ENCODE results near the gene SCAPER.

SCAPER gene

DNA sequence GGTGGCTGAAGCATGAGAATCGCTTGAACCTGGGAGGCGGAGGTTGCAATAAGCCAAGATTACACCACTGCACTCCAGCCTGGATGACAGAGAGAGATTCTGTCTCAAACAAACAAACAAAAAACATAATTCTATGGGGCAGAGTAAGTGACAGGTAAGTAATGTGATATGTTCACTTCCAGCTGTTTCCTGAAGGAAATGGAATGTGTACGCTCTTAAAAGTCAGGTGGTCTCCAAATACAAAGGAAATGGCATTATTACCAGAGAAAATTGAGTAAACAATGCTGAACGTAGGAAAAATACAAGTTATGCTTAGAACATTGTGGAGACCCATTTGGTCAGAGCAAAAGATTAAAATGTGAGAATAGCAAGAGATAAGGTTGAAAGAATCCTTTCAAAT lies 278.5 kb downstream of the SCAPER start:
- H3K27ac ChIP-seq (replicated peaks): no peak overlapping the region
- no peak for DNase-seq (ENCODE audit: low read depth in 1 of 2, low spot score in 1 of 2)
- H3K27me3 ChIP-seq (ENCODE audit: insufficient read depth, poor library complexity, severe bottlenecking): no peaks in the 10 kb centered on the region
- H3K4me3 ChIP-seq (replicated peaks; ENCODE audit: insufficient read depth, low read length): no peak overlapping the region
- TF ChIP-seq POLR2AphosphoS5 (IDR thresholded peaks at IDR 0.05; ENCODE audit: low read depth) (no peak), REST (IDR thresholded peaks at IDR 0.05; ENCODE audit: insufficient replicate concordance, low read depth) (no peak), SPI1 (IDR thresholded peaks at IDR 0.05; ENCODE audit: borderline replicate concordance, low read depth) (no peak), GABPA (IDR thresholded peaks at IDR 0.05; ENCODE audit: low read depth) (no peak), CTCF (IDR thresholded peaks at IDR 0.05; ENCODE audit: insufficient read depth, low read length) (no peak)

- TF ChIP-seq REST (IDR thresholded peaks at IDR 0.05; ENCODE audit: insufficient replicate concordance, low read depth) (no peak), CTCF (IDR thresholded peaks at IDR 0.05; ENCODE audit: insufficient read depth, low read length) (no peak), GABPA (IDR thresholded peaks at IDR 0.05; ENCODE audit: low read depth) (no peak), POLR2AphosphoS5 (IDR thresholded peaks at IDR 0.05; ENCODE audit: low read depth) (no peak), SPI1 (IDR thresholded peaks at IDR 0.05; ENCODE audit: borderline replicate concordance, low read depth) (no peak)
- DNase-seq (ENCODE audit: low read depth in 1 of 2, low spot score in 1 of 2): no peak
- Histone ChIP-seq H3K27ac (replicated peaks) (no peak overlapping the region), H3K27me3 (ENCODE audit: insufficient read depth, poor library complexity, severe bottlenecking) (no peaks in the 10 kb centered on the region), H3K4me3 (replicated peaks; ENCODE audit: insufficient read depth, low read length) (no peak overlapping the region)
Measured at GRCh38 chr15:76625267-76625666, 279.9 kb downstream of the SCAPER start.

GRCh38 chr15:76614725-76615124 lies 290.4 kb downstream of the SCAPER start:
- Histone ChIP-seq H3K4me3 (replicated peaks; ENCODE audit: insufficient read depth, low read length) (no peak overlapping the region), H3K27me3 (ENCODE audit: insufficient read depth, poor library complexity, severe bottlenecking) (no peaks in the 10 kb centered on the region), H3K27ac (replicated peaks) (no peak overlapping the region)
- DNase-seq (ENCODE audit: low read depth in 1 of 2, low spot score in 1 of 2): no peak
- TF ChIP-seq CTCF (IDR thresholded peaks at IDR 0.05; ENCODE audit: insufficient read depth, low read length) (no peak), POLR2AphosphoS5 (IDR thresholded peaks at IDR 0.05; ENCODE audit: low read depth) (no peak), SPI1 (IDR thresholded peaks at IDR 0.05; ENCODE audit: borderline replicate concordance, low read depth) (no peak), GABPA (IDR thresholded peaks at IDR 0.05; ENCODE audit: low read depth) (no peak), REST (IDR thresholded peaks at IDR 0.05; ENCODE audit: insufficient replicate concordance, low read depth) (no peak)

Data from HL-60 (cell line).